ENCODE results near the gene SNHG17.
"Not testable (repeated sequence)": the region's sequence is repeated elsewhere in the genome, so short reads cannot be mapped to it uniquely, and the experiment has no call there.

SNHG17 gene

DNA sequence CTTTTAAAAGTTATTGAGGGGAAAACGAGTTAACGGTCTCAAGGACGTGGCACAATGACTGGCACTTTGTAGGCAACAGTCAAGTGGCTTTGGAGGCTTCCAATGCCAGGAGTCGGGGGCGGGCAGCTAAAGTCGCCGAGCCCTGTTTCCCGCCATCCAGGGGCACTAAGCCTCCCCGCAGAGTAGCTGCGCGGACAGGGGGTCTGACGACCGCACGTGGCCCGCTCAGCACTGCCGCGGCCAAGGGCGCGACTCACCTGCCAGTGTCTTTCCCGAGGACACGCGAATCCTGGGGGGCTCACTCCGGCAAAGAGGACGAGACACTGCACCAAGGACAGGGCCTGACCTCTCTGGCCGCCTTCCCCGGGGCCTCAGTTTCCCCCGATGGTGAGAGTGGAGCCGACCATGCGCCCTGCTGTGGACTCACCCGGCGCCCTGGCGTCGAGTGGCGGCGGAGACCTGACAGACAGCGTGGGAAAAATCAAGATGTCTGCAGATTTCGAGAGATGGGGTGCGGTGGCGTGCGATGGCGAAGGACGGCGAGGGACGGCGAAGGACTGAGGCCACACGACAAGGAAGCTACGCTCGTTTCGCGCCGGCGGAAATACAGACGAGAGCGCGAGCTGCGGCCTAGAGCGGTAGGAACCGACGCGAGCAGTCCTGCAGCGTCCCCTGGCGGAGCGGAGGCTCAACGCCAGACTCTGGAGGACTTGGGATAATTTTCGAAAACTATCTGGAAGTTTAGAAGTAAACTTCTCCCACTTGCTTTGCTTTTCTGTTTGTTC lies at the start of gene SNHG17:
SNHG17 (minus strand) TSS at position 559 of the 785 bp plus-strand sequence.
- peak; percentile 78 for DNase-seq

DNA sequence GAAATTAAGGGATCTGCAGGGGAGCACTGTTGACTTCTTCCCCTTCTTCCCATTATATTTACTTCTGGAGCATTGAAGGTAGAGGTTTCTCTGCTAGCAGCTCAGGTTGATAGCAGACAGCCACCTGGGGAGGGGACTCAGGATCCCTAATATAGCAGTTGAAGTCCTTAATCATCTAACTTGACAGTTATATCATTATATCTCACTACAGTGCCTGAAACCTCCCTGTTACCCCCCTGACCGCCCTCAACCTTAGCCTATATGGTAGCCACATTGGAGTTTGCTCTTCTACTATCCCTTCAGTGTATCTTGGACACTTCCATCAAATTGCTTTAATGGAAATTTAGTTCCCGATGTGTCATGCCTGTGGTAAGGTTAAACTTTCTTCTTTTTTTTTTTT lies 44.5 kb upstream of the SNHG17 start:
- no peak for DNase-seq

DNA sequence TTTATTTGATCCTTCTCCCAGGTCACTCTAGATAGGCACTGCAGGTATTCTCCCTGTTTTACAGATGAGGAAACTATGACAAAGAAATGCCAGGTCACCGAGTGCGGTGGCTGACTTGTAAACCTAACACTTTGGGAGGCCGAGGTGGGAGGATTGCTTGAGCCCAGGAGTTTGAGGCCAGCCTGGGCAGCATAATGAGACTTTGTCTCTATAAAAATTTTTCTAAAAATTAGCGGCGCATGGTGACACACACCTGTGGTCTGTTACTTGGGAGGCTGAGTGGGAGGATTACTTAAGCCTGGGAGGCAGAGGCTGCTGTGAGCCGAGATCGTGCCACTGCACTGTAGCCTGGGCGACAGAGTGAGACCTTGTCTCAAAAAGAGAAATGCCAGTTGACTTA lies 42.6 kb upstream of the SNHG17 start:
- no peak for DNase-seq

DNA sequence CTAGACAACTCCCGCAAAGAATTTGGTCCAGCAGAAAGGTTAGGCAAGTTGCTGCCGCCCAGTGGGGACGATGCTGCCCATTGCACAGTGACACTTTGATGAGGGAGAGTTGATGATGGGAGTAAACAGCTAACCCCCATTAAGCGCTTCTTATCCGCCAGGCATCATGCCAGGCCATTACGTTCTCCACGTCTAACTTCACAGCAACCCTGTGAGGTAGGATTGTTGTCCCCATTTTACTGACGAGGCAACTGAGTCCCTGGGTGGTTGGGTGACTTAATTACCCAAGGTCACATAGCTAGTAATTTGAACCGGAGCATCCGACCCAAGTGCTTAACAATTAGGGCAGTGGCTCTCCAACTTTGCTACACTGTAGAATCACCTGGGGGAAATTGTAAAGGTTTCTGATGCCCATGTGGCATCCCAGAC lies 38.3 kb upstream of the SNHG17 start:
- no peak for DNase-seq

DNA sequence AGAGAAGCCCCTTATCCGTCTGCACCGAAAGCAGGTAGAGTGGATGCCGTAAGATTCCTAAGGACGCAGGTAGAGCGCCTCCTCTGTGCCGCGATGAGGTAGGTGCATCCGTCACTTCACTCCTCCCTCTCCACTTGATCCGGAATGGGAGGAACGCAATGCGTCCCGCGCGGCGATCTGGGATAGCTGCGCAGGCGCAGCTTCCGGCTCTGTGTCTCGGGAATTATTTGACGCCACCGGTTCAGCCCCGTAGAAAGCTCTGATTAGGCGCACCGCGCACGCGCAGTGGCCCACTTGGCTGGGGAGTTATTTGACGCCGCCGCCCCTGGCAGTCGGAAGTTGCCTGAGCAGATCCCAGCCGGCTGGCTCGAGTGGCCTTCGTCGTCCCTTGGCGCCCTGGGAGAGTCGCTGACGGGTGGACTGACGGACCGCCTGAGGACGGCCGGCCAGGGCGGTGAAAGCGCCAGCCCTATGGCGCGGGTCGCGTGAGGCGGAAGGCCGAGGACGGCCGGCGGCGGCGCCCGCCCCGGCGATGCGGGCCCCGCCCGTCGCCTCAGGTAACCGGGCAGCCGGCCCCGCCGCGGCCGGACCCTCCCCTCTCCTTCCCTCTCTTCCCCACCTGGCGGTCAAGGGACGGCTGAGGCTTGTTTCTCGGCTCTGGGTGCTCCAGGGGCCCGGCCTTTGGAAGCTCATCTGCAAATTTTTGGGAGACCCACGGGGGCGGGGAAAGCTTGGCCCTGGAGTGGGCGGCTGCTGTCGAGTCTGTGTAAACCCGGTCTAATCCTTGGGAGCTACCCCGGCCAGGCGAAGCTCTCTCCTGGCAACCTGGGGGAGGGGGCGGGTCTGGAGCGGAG lies 37.6 kb upstream of the SNHG17 start, which contains the start of gene RALGAPB:
RALGAPB (plus strand) TSS at position 331 of the 854 bp plus-strand sequence. CDS start 15,590 bp downstream, outside the sequence.
- peak; percentile 94 for DNase-seq

DNA sequence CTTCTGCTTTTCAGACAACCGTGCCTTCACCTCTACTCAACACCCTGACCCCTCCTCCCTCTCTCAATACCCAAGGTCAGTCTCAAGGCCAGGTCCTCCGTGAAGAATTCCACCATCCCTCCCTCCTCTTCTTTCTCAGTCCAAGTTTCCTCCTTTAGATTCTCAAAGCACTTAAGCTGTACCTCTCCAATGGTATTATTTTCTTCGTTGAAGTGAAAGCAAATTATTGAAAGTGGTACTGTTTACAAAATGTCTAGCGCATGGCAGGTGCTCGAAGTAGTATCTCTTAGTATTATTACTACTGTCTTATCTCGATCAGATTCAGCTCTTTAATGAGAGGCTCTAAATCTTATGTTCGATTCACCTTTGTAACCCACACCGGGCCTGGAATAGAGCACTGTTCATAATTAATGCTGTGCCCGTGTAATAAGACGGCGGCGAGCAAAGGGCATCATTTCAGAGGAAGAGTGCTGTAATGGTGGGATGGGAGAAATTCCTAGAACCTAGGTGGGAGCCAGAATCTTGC lies 36.9 kb upstream of the SNHG17 start:
- no peak for DNase-seq

DNA sequence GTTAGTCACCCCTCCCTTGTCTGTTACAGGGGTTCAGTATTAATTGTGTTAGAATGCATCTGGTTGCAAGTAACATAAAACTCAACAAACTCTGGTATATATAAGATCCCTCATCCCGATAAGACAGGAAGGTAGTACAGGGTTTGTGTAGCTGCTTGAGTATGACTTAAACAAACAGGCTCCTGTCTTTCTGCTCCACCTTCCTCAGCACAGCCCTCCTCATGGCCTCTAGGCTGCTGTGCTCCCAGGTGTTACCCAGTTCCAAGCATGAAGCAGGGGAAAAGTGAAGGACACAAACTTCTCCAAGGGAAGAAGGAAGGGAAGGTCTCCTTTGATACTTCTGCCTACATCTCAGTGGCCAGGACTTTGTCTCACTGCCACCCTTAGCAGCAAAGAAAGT lies 36.1 kb upstream of the SNHG17 start:
- DNase-seq = no peak

DNA sequence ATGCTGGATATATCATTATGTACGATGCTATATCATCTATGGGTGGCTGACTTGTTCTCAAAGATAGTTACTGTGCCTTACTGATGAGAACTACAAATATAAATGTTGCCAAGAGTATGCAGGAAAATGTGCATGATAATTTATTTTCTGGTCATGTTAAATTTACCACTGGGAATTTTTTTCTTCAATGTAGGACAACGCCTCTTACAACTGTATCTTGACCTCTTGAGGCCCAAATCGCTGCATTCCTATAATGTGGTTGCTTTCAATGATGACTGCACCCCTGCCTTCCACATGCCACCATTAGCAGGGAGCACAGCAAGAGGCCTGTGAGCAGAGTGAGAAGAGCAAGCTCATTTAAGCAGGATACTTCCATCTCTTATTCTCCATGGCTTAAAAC lies 31.9 kb upstream of the SNHG17 start:
- DNase-seq = no peak

DNA sequence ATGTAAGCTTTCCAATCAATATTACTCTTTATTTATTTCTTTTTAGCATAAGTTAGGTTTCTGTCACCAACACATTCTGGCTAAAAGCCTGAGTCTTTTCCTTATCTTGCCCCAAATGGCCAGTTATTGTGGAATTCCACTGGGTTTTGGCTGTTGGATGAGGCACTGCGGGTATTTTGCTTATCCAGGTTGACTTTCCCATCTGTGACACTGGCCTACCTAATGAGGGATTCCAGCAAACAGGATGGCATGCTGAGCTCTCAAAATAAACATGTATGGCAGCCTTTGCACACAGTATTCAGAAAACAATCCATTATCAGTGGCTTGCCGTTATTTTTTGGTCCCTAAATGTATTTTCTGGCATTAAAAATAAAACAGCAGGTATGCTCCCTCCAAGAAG lies 31.0 kb upstream of the SNHG17 start:
- no peak for DNase-seq

DNA sequence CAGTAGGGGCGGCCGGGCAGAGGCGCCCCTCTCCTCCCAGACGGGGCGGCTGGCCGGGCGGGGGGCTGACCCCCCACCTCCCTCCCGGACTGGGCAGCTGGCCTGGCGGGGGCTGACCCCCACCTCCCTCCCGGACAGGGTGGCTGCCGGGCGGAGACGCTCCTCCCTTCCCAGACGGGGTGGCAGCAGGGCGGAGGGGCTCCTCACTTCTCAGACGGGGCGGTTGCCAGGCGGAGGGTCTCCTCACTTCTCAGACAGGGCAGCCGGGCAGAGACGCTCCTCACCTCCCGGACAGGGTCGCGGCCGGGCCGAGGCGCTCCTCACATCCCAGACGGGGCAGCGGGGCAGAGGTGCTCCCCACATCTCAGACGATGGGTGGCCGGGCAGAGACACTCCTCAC lies 26.4 kb upstream of the SNHG17 start:
- not testable (repeated sequence) for DNase-seq

DNA sequence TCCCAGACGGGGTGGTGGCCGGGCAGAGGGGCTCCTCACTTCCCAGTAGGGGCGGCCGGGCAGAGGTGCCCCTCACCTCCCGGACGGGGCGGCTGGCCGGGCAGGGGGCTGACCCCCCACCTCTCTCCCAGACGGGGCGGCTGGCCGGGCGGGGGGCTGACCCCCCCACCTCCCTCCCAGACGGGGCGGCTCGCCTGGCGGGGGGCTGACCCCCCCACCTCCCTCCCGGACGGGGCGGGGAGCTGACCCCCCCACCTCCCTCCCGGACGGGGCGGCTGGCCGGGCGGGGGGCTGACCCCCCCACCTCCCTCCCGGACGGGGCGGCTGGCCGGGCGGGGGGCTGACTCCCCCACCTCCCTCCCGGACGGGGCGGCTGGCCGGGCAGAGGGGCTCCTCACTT lies 26.0 kb upstream of the SNHG17 start:
- DNase-seq = not testable (repeated sequence)

DNA sequence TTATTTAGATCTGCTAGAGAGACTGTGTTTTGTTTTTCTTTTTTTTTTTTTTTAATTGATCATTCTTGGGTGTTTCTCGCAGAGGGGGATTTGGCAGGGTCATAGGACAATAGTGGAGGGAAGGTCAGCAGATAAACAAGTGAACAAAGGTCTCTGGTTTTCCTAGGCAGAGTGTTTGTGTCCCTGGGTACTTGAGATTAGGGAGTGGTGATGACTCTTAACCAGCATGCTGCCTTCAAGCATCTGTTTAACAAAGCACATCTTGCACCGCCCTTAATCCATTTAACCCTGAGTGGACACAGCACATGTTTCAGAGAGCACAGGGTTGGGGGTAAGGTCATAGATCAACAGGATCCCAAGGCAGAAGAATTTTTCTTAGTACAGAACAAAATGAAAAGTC lies 25.5 kb upstream of the SNHG17 start:
- DNase-seq = not testable (repeated sequence)

DNA sequence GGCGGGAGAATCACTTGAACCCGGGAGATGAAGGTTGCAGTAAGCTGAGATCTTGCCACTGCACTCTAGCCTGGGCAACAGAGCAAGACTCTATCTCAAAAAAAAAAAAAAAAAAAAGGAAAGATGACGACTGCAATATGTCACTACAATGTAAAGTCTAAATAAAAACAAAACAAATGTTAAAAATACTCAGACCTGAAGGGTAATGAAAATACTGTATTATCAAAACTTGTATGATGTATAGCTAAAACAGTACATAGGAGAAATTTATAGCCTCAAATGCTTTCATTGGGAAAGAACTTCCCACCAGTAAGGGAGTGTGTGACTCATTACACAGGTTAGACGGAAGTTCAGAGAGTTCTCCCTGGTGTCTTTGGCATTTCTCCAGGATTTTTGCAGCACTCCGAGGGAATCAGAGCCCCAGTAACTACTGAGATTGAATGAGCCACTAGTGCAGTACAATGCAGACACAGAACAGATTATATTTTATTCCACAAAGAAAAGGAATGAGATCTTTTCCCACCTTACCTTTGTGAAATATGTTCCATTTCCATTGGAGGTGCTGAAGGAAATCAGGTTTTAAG lies 25.0 kb upstream of the SNHG17 start:
- peak; percentile 24 for DNase-seq

DNA sequence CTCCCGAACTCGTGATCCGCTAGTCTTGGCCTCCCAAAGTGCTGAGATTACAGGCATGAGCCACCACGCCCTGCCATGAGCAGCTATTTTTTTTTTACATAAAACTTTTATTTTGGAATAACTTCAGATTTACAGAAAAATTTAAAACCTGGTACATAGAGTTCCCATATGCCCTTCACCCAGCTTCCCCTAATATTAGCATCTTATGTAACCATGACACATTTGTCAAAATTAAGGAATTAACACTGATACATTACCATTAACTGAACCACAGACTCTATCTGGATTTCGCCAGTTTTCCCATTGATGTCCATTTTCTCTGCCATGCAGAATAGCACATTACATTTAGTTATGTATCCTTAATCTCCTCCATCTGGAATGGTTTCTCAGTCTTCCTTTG lies 23.2 kb upstream of the SNHG17 start:
- DNase-seq = no peak

DNA sequence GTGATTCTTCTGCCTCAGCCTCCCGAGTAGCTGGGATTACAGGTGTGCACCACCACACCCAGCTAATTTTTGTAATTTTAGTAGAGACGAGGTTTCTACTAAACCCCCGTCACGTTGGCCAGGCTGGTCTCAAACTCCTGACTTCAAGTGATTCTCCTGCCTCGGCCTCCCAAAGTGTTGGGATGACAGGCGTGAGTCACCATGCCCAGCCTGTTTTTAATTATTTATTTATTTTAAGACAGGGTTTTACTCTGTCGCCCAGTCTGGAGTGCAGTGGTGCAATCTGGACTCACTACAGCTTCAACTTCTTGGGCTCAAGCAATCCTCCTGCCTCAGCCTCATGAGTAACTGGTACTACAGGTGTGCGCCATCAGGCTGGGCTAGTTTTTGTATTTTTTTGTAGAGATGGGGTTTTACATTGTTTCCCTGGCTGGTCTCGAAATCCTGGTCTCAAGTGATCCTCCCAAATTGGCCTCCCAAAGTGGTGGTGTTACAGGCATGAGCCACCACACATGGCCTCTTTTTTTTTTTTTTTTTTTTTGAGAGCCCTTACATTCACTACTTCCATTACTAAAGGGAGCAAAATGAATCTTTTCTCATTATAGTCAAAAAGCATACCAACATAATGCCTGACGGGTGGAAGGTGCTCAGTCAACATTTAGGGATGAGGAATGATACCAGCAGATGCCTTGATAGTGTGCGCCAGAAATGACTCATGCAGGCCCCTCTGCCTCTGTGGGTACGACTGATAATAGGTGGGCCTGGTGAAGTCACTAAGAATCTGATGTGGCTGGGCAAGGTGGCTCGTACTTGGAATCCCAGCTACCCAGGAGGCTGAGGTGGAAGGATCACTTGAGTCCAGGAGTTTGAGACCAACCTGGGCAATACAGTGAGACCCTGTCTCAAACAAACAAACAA lies 19.7 kb upstream of the SNHG17 start:
- no peak for DNase-seq

DNA sequence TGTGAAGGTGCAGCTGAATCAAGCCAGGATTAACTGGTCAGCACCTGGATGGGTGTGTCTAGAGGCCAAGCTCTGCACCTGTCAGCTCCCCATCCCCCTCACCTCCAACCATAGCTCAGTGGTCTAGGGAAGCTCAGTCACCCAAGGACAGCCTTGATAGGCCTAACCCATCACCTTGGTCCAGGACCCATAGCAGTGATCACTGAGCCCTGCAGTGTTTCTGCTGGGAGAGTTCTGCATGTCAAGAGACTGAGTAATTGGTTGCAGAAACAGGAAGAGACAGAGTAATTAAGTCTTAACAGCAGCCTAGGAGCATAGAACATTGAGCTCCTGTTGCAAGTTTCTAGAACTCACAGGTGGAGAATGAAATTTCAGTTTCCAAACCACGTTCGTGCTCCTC lies 18.8 kb upstream of the SNHG17 start:
- DNase-seq = no peak

DNA sequence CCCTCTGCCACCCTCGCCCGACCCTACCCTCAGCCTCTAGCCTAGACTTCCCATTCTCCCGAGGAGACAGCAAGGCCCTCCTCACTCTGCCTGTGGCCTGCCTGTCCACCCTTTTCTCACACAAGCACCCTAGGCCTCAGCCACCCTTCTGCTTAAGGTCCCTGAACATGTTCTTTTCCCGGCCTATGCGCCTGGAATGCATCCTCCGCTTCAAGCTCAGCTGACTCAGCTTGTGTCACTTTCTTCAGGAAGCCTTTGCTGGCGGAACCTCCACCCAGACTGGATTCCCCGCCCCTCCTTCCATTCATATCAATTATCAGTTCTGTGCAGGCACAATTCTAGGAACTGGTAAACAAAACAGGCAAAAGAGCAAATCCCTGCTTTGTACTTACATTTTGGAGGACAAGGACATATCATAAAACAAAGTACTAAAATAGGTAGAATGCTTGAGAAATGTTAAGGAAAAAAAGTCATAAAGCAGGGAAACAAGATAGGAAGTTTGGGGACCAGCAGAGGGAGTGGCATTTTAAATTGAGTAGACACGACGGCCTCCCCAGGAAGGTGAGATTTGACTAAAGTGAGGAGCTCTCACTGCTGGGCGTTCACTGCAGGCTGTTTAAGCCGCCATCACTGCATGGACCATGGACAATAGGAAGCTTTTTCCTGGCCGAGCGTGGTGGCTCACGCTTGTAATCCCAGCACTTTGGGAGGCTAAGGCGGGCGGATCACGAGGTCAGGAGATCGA lies 17.9 kb upstream of the SNHG17 start:
- DNase-seq = no peak

DNA sequence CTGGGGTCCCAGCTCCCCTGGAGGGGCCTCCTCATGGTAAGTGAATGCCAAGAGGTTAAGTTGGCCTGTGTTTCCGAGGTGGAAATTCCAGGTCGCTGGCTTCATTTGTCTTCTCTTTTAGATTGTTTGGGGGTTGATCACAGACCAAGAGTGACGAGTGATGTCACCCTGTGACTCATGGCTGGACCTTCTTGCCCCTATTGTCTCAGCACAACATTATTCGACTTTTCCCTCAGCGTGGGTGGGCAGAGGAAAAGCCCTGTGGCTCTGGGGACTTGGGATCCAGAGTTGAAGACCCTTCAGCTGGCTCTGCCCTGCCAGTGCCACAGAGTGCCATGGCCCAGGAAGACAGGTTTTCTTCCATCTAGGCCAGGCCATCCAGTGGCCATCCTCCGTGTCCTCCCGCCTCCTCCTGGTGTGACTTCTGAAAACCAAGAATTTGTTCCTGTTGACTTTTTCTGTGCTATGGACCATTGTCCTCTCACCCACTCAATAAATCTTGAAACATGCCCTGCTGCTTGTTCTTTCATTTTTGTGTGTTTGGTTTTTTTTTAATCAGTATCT lies 15.4 kb upstream of the SNHG17 start:
- no peak for DNase-seq

DNA sequence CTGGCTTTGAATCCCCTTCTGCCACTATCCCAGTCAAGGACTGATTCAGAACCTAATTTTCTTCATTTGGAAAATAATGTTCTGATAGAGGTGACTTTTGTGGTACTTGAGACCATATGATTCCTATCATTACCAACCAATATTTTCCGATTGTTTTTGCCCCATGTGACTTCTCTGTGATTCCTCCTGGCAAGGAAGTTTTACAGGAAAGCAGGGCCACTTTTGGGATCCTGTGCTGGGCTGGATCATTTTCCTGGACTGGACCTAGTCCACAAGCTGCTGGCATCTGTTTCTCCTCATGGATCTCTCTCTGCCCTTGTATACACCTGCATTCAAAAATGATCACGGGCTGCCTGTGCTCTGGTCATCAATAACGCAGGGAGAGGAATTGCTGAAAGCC lies 13.9 kb upstream of the SNHG17 start:
- DNase-seq = no peak

DNA sequence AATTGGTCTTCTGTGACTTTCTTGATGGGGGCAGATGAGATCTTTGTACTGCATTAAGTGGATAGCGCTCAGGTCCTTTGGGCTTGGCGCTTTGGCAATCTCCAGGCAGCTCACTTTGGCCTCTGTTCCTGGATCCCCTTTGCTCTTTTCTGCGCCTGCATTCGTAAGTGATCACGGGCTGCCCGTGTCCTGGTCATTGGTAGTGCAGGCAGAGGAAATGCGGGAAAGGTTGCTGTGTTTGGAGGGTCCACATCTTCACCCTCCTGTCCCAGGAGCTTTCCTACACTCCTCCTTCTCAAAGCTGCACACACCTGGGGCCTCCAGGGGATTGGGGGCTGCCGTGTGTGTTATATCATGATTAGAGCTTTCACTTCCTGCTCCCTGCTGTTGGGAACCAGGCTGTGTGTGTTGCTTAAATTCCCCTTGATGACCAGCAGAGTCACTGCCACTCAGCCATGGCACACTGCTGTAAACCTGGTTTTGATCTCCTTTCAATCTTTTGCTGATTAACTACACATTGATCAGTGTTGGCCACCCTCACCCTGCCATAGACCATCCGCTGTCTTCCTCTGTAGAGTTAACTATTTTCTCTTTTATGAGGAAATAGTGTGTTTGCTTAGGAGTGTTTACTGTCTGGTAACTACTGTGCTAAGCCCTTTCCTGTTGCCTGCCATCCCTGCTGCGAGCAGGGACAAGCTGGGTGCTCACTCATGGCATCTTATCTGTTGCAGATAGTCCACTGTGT lies 13.0 kb upstream of the SNHG17 start:
- no peak for DNase-seq
